ENCODE results near the gene KLHL29. TPM values are rescaled to one million over a fixed set of nuclear protein-coding genes. Genes with fewer than 3 reads are reported as not detected.
"Not testable (repeated sequence)": the region's sequence is repeated elsewhere in the genome, so short reads cannot be mapped to it uniquely, and the experiment has no call there.

The KLHL29 gene
- total RNA-seq, 1 donor from 2014 or later = 5.0 TPM

DNA sequence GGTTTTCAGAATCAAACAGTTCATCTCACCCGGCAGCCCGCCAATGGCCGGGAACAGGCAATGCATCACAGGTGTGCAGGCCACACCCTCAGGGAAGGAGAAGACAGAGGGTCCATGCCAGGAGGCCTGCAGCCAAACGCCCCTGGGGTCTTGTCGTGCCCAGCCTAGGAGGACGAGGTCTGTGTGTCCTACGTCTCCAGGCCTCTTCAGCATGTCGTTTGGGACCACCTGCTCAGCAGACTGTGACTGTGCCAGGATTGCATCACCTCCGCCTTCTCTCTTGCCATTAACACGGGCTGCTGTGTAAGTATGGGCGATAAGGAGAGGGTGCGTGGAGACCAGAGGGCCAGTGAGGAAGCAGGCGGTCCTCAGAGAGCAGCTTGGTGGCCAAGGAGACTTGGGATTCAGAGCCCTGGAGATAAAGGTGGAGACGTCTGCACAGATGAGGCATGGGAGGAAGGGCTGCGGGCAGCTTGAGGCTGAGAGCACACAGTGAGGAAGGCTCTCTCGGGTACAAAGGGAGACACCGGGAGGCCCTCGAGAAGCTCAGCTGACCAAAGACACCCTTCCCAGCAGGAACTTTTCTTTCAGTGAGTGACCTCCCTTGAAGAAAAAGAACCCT is 37.4 kb upstream of the KLHL29 start:
- H3K4me3 ChIP-seq (ENCODE audit: low read depth, low read length) = no peak overlapping the region
- H3K36me3 ChIP-seq (ENCODE audit: control insufficient read depth, insufficient read depth, low read length) = no peaks in the 10 kb centered on the region
- peaks cover 2% of the 10 kb centered on the region for H3K27me3 ChIP-seq (ENCODE audit: control insufficient read depth, insufficient read depth, low read length)
- FAIRE-seq (no peak), DNase-seq (ENCODE audit: low read depth) (no peak)
- TF ChIP-seq, protein P1, sequence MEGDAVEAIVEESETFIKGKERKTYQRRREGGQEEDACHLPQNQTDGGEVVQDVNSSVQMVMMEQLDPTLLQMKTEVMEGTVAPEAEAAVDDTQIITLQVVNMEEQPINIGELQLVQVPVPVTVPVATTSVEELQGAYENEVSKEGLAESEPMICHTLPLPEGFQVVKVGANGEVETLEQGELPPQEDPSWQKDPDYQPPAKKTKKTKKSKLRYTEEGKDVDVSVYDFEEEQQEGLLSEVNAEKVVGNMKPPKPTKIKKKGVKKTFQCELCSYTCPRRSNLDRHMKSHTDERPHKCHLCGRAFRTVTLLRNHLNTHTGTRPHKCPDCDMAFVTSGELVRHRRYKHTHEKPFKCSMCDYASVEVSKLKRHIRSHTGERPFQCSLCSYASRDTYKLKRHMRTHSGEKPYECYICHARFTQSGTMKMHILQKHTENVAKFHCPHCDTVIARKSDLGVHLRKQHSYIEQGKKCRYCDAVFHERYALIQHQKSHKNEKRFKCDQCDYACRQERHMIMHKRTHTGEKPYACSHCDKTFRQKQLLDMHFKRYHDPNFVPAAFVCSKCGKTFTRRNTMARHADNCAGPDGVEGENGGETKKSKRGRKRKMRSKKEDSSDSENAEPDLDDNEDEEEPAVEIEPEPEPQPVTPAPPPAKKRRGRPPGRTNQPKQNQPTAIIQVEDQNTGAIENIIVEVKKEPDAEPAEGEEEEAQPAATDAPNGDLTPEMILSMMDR (IDR thresholded peaks at IDR 0.05; ENCODE audit: insufficient read depth, low read length, severe bottlenecking) = no peak

DNA sequence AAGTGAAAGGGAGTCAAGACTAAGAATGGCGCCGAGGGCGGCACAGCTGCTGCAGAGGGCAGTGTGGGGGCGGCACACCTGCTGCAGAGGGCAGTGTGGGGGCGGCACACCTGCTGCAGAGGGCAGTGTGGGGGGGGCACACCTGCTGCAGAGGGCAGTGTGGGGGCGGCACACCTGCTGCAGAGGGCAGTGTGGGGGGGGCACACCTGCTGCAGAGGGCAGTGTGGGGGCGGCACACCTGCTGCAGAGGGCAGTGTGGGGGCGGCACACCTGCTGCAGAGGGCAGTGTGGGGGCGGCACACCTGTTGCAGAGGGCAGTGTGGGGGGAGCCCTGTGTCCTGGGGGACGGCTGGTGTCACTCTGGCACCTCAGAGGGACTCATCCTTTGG is 36.9 kb upstream of the KLHL29 start:
- not testable (repeated sequence) for H3K27me3 ChIP-seq (ENCODE audit: control insufficient read depth, insufficient read depth, low read length); H3K4me3 ChIP-seq (ENCODE audit: low read depth, low read length); H3K36me3 ChIP-seq (ENCODE audit: control insufficient read depth, insufficient read depth, low read length); DNase-seq (ENCODE audit: low read depth); FAIRE-seq

DNA sequence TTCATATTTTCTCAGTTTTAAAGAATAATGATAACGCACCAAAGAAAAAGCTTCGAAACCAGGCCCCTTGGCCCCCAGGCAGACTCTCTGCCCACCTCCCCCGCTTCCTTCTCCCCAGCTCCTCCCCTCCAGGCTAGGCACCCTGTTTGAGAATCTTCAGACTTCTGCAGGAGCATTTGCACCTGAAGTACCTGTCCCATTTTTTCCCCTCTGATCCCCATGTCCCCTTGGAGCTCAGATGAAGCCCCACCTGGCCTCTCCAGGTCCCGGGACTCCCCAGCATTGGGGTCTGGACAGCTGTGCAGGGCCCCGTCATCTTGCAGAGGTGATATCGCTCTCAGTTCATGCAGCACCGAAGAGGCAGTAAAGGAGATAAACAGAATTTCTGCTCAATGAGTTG is 35.5 kb upstream of the KLHL29 start:
- Histone ChIP-seq H3K4me3 (ENCODE audit: low read depth, low read length) (no peak overlapping the region), H3K36me3 (ENCODE audit: control insufficient read depth, insufficient read depth, low read length) (no peaks in the 10 kb centered on the region), H3K27me3 (ENCODE audit: control insufficient read depth, insufficient read depth, low read length) (peaks cover 2% of the 10 kb centered on the region)
- TF ChIP-seq, protein P1 (IDR thresholded peaks at IDR 0.05; ENCODE audit: insufficient read depth, low read length, severe bottlenecking) = no peak
- DNase-seq (ENCODE audit: low read depth) = no peak
- FAIRE-seq = no peak

DNA sequence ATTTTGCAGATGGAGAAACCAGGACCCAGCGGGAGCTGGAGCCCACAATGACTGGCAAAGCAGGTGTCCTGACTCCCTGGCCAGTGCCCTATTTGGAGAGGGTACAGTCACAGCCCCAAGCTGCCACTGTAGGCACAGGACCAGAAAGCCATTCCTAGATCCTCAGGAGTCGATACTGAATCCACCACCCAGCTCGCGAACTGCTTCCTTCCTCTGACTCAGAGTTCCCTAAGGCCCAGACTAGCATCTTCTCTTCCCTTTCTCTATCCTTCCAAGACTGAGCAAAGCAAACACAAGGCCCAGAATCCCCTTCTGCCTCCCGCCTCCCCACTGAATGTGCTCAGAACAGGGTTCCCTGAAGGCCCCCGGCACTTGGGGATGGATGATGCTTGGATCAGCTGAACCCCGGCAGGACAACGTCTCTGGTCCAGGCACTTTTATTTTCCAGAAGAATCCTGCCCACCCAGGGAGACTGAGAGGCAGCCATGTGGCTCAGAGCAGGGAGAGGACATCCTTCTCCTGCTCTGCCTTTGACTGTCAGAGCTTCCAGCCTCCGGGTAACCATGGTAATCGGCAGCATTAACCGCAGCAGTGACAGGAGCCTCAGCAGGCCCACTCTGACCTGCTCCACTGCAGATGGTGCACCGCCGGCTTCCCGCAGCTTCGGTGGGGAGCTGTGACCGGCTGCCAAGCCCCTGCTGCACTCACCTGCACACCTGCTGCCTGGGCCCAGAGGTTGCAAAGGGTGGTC is 34.8 kb upstream of the KLHL29 start:
- TF ChIP-seq, protein P1 (IDR thresholded peaks at IDR 0.05; ENCODE audit: insufficient read depth, low read length, severe bottlenecking) = no peak
- Histone ChIP-seq H3K36me3 (ENCODE audit: control insufficient read depth, insufficient read depth, low read length) (no peaks in the 10 kb centered on the region), H3K27me3 (ENCODE audit: control insufficient read depth, insufficient read depth, low read length) (peaks cover 2% of the 10 kb centered on the region), H3K4me3 (ENCODE audit: low read depth, low read length) (no peak overlapping the region)
- DNase-seq (ENCODE audit: low read depth) (no peak), FAIRE-seq (no peak)

DNA sequence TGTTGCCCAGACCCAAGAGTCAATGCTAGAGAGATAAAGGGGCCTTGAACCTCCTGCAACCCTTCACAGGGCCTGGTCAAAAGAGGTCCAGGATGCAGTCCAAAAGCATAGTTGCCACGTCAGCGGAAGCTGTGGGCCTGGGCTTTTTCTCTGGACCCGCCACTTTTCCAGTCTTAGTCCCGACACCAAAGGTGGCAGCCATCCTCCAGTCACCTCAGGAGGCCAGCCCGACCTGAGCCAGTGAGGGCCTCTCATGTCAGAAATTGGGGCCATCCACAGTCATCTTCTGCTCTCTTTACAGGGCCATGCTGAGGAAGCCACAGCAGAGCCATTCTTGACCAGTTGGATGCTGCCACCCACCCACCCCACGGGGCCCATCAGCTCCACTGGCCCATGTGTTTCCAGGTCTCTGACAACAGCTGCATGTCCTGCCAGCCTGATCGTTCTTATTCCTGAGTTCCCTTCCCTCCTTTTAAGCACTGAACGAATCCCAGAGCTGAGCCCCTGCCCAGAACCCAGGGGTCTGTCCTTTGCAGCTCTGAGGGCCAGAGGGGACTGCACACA is 34.1 kb upstream of the KLHL29 start:
- TF ChIP-seq, protein P1 (IDR thresholded peaks at IDR 0.05; ENCODE audit: insufficient read depth, low read length, severe bottlenecking) = no peak
- Histone ChIP-seq H3K4me3 (ENCODE audit: low read depth, low read length) (no peak overlapping the region), H3K36me3 (ENCODE audit: control insufficient read depth, insufficient read depth, low read length) (no peaks in the 10 kb centered on the region), H3K27me3 (ENCODE audit: control insufficient read depth, insufficient read depth, low read length) (peaks cover 2% of the 10 kb centered on the region)
- FAIRE-seq (no peak), DNase-seq (ENCODE audit: low read depth) (no peak)

DNA sequence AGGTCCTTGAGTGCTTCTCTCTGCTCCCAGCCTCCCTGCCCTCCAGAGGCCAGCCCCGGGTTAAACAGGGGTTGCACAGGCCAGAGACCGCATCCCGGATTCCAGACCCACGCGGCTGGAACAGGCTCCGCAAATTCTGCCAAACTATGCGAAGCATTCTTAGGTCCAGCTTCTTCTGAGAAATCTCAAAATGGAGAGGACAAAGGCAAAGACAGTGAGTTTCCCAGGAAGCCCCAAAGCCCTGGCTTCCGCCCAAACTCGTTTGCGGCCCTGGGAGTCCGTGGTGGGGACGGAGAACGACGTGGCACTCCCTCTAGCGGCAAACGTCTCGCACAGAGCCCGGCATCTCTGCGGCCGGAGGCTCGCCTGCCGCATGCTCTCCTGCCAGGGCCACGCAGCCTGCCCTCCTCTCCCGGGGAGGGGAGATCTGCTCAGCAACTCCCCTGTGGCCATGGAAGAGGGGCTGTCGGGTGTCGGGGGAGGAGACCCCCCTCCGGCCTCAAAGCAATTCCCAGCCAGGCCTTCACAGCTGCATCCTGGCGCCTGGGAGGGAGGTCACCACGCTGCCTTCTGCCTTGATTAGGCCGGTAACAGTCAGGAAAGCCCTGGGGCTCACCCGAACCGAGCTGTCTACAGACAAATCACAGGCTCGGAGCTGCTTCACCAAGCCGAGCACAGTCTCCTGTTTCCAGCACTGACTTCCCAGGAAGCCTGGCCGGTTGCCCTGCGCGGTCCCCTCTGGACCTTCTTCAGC is 33.4 kb upstream of the KLHL29 start:
- Histone ChIP-seq H3K27me3 (ENCODE audit: control insufficient read depth, insufficient read depth, low read length) (peaks cover 2% of the 10 kb centered on the region), H3K36me3 (ENCODE audit: control insufficient read depth, insufficient read depth, low read length) (no peaks in the 10 kb centered on the region), H3K4me3 (ENCODE audit: low read depth, low read length) (no peak overlapping the region)
- TF ChIP-seq, protein P1 (IDR thresholded peaks at IDR 0.05; ENCODE audit: insufficient read depth, low read length, severe bottlenecking) = peak; percentile 97
- FAIRE-seq = no peak
- peak; percentile 49 for DNase-seq (ENCODE audit: low read depth)
